A549 (cell line): ENCODE results near the gene GPC1.

Source experiments
- BHLHE40 ChIP-seq: IDR thresholded peaks from 2 replicates; pipeline ENCODE4 v1.6.1; 2012; ENCODE audit warnings: low read depth, low read length, inconsistent platforms
- CEBPB ChIP-seq, 2 experiments: fragments of >200 bp in 1 of 2; sonication (Bioruptor Twin) in 1 of 2; formaldehyde crosslinking in 1 of 2; IDR thresholded peaks; 2 replicates each; pipeline ENCODE4 v1.6.1; 2012 to 2016
- CTCF ChIP-seq: fragments of >200 bp; sonication (Bioruptor Twin); formaldehyde crosslinking; IDR thresholded peaks from 3 replicates; pipeline ENCODE4 v1.5.1; 2016
- EHMT2 ChIP-seq: fragments of 200-600 bp; sonication (generic); IDR thresholded peaks from 2 replicates; pipeline ENCODE4 v1.6.1; 2016; ENCODE audit warnings: antibody characterized with exemption, low read depth, mild to moderate bottlenecking, moderate library complexity
- FOSB ChIP-seq: fragments of 250-450 bp; sonication (Bioruptor Pico); IDR thresholded peaks from 2 replicates; pipeline ENCODE4 v1.5.0; 2020; ENCODE audit warnings: mild to moderate bottlenecking, moderate library complexity
- HDAC2 ChIP-seq: fragments of 200-600 bp; sonication (generic); IDR thresholded peaks from 2 replicates; pipeline ENCODE4 v1.6.1; 2016
- MAX ChIP-seq: IDR thresholded peaks from 2 replicates; pipeline ENCODE4 v1.6.1; 2012
- NFE2L2 ChIP-seq: fragments of 150-350 bp; conservative IDR thresholded peaks from 2 replicates; pipeline ENCODE4 v1.6.1; 2014; ENCODE audit warnings: low read length
- RFX5 ChIP-seq: fragments of 450-650 bp; IDR thresholded peaks from 2 replicates; pipeline ENCODE4 v1.7.1; 2014; ENCODE audit warnings: antibody characterized with exemption, mild to moderate bottlenecking, moderate library complexity

DNA sequence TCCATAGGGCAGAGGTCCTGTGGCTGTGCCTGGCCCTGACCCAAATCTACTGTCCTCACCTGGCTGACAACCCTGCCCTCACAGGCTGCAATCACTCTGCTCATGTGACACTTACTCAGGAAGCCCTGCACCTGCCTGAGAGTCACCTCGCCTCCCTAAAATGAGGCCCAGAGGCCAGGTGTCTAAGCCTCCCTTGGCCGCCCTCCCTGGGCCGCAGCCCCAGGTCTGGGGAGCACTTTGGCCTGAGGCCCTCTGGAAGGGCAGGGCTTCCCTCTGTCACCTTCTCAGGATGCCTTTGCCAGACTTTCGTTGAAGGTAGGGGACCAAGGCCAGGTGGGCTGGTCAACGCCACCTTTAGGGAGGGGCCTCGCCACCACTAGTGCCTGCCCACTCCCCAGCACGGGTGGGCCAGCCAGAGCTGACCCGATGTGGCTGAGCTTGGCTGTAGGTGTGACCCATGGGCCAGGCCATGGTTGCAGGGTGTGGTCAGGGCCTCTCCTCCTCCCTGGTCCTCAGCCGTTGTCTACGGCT is 6.1 kb upstream of the GPC1 start:
- TF ChIP-seq CTCF (no peak), EHMT2 (no peak), MAX (no peak), CEBPB (IDR thresholded peaks at IDR 0.05) (no peak), FOSB (CRISPR knock-in tag) (no peak), RFX5 (no peak), NFE2L2 (no peak), BHLHE40 (no peak), HDAC2 (no peak)
